Fibroblast of mammary gland (primary cell): ENCODE data around the gene NPBWR2.

Source experiments
- DNase-seq: peaks from one replicate; pipeline ENCODE4 v3.0.0-alpha.2; 2010; ENCODE audit warnings: low read depth
- H3K4me3 ChIP-seq: 2 replicates; pipeline ENCODE4 v1.5.1; 2011; ENCODE audit warnings: low read depth, mild to moderate bottlenecking, low read length, moderate library complexity; ENCODE audit not compliant: control insufficient read depth
- TF ChIP-seq, protein P1 (sequence below): conservative IDR thresholded peaks from 2 replicates; pipeline ENCODE4 v1.5.1; 2011; ENCODE audit warnings: low read depth, low read length, inconsistent platforms; ENCODE audit not compliant: control insufficient read depth, insufficient read depth

Gene NPBWR2

DNA sequence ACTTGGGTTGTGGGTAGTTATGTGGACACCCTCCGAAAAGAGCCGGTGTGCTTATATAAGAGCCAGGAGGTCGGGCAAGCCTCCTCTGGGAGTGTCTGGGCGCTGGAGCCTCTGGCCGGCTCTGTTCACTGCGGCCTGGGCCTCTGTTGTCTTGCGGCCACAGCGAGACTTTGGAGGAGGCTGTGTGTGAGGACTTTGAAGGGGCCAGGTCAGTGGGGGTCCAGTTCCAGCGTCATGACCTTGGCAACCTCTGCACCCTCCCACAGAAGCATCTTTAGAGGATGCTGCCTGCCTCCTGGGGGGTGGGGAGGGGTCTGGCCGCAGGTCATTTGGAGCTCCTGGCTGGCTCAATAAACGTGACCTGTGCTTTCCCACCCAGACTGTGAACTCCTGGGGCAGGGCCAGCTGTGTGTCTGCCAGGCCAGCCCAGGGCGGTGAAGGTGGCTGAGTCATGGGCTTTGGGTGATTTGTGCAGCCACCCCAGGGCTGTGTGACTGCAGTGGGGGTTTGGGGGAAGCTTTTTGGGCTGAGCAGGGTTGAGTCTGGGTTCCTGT, 43.1 kb downstream of the NPBWR2 start:
- TF ChIP-seq, protein P1, sequence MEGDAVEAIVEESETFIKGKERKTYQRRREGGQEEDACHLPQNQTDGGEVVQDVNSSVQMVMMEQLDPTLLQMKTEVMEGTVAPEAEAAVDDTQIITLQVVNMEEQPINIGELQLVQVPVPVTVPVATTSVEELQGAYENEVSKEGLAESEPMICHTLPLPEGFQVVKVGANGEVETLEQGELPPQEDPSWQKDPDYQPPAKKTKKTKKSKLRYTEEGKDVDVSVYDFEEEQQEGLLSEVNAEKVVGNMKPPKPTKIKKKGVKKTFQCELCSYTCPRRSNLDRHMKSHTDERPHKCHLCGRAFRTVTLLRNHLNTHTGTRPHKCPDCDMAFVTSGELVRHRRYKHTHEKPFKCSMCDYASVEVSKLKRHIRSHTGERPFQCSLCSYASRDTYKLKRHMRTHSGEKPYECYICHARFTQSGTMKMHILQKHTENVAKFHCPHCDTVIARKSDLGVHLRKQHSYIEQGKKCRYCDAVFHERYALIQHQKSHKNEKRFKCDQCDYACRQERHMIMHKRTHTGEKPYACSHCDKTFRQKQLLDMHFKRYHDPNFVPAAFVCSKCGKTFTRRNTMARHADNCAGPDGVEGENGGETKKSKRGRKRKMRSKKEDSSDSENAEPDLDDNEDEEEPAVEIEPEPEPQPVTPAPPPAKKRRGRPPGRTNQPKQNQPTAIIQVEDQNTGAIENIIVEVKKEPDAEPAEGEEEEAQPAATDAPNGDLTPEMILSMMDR: no peak

DNA sequence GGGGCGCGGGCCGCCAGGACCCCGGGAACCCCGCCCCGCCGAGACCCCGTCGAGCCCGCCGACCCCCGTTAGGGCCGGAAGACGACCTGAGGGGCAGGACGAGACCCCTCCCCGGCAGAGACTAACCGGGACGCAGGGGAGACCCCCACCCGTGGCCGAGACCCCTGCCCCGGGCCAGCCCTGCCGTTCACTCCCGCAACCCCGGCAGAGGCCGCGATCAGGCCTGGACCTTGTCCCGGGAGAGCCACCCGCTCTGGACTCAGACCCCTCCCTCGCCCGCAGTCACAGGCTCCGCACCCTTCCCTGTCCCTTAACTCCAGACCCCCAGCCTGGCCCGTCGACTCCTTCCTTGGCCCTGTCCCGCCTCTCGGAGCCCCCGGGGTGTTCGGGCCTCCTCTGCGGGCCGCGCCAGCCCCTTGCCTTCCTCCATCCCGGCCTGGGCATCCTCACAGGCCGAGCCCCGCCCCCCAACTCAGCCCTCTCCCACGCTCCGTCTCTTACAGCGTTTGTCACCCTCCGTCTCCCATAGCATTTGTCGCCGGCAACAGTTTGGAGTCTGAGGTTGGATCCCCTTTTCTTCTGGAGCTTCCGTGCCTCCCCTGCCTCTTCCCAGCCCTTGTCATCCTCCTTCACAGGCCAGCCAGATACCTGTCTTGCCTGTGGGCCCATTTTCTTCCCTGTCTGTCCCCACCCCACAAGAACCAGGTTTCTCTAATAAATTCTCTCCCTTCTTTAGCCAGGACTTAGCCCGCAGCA, 43.8 kb downstream of the NPBWR2 start:
- TF ChIP-seq, protein P1: no peak
- no peak for DNase-seq
- peak overlapping the region; percentile 75 for H3K4me3 ChIP-seq

More for the DNA sequence above, 43.1 kb downstream of the NPBWR2 start:
- peak; percentile 71 for DNase-seq
- H3K4me3 ChIP-seq: peak overlapping the region; percentile 75

GRCh38 chr20:64062596-64063388, 44.6 kb downstream of the NPBWR2 start, which contains the start of gene TCEA2:
TCEA2 (plus strand) TSS chr20:64063198; CDS start chr20:64063313, 115 bp downstream.
- TF ChIP-seq, protein P1: no peak
- DNase-seq: peak; percentile 95
- peak within 1 kb of the TSS; percentile 75 for H3K4me3 ChIP-seq

DNA sequence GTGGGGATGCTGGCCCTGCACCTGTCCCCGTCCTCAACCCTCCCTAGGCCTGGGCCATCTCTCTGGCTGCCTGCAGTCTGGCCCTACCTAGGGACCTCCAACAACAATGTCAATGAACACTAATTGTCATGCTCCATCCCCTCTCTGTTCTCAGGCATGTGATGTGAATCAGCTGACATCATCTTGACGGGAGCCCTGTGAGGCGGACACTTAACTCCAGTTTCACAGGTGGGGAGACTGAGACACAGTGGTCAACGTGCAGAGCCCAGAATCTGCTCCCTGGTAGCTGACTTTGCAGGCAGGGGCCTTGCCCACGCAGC, 45.1 kb downstream of the NPBWR2 start:
- TF ChIP-seq, protein P1: no peak
- peak overlapping the region; percentile 75 for H3K4me3 ChIP-seq
- DNase-seq: no peak

- H3K4me3 ChIP-seq: no peak overlapping the region
- no peak for DNase-seq
- TF ChIP-seq, protein P1: no peak
These were observed 48.8 kb downstream of the NPBWR2 start for GRCh38 chr20:64058536-64058935.

DNA sequence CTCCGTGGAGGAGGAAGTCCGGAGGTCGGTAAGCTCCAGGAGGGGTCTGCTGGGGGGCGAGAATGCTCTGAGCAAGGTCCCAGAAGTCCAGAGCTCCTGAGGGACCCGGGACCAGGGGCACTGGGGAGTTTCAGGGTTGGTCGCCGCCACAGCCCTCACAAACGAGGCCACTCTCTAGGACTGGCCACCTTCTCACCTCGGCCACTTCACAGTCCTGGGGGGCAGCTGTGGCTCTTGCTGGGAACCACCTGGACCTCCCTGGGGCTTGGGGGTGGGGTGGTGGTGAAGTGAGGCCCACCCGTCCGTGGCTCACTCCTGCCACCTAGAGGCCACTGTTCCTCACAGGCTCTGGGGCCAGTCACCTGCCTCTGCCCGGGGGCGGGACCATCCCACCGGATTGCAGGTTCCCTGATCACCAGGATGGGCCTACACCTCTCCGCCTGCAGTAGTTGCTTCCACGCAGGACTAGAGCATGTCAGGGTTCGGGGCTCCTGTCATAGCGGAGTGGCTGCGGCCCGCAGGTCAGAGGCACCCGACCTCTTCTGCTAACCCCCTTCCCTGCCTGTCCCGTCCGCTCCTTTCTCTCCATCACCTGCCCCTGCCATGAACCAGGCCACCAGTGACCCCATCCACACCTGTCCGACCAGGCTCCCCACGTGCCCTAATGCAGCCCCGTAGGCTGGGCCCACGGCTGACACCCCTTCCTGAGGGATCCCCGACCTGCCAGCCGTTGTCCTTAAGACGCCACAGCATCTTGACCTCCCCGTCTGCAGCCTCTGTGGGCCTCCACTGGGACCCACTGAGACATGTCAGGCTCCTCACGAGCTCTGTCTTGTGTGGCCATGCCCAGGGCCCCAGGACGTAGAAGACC, 49.5 kb downstream of the NPBWR2 start:
- DNase-seq: peak; percentile 48
- H3K4me3 ChIP-seq: no peak overlapping the region
- TF ChIP-seq, protein P1: peak; percentile 73
